H9 (cell line): Measurements from ENCODE around the gene PHEX. TPM values are rescaled to one million over a fixed set of nuclear protein-coding genes. Genes with fewer than 3 reads are reported as not detected.

Experiments used
- DNase-seq: peaks from one replicate; pipeline ENCODE4 v3.0.0-alpha.2; 2017
- H2AFZ ChIP-seq: one replicate; pipeline ENCODE4 v1.6.1; 2013; ENCODE audit warnings: mild to moderate bottlenecking, low read length, control low read depth, moderate library complexity
- H2AK5ac ChIP-seq: 2 replicates; pipeline ENCODE4 v1.6.1; 2013; ENCODE audit warnings: low read length, control low read depth, mixed read lengths; ENCODE audit not compliant: insufficient read length
- H2BK120ac ChIP-seq: one replicate; pipeline ENCODE4 v1.6.1; 2013; ENCODE audit warnings: low read depth, mild to moderate bottlenecking, low read length, control low read depth, inconsistent platforms; ENCODE audit not compliant: poor library complexity, severe bottlenecking
- H2BK12ac ChIP-seq: 2 replicates; pipeline ENCODE4 v1.6.1; 2013; ENCODE audit warnings: low read length, control low read depth, mixed read lengths, low read depth; ENCODE audit not compliant: insufficient read length
- H2BK15ac ChIP-seq: 2 replicates; pipeline ENCODE4 v1.6.1; 2013; ENCODE audit warnings: low read depth, low read length, control low read depth
- H2BK20ac ChIP-seq: one replicate; pipeline ENCODE4 v1.6.1; 2013; ENCODE audit warnings: low read depth, mild to moderate bottlenecking, low read length, control low read depth, inconsistent platforms; ENCODE audit not compliant: poor library complexity, severe bottlenecking
- H2BK5ac ChIP-seq: 2 replicates; pipeline ENCODE4 v1.6.1; 2013; ENCODE audit warnings: low read length, control low read depth, mixed read lengths; ENCODE audit not compliant: insufficient read length
- H3K14ac ChIP-seq: 2 replicates; pipeline ENCODE4 v1.6.1; 2013; ENCODE audit warnings: low read length, control low read depth; ENCODE audit not compliant: insufficient read depth
- H3K18ac ChIP-seq: 2 replicates; pipeline ENCODE4 v1.6.1; 2013; ENCODE audit warnings: low read depth, mild to moderate bottlenecking, mixed read lengths, low read length, control low read depth; ENCODE audit not compliant: insufficient read length
- H3K23ac ChIP-seq: 2 replicates; pipeline ENCODE4 v1.6.1; 2013; ENCODE audit warnings: low read length, control low read depth, mixed read lengths, low read depth; ENCODE audit not compliant: insufficient read length
- H3K23me2 ChIP-seq: 2 replicates; pipeline ENCODE4 v1.6.1; 2013; ENCODE audit warnings: low read depth, mild to moderate bottlenecking, mixed read lengths, low read length, control low read depth; ENCODE audit not compliant: insufficient read length, poor library complexity, severe bottlenecking
- H3K27ac ChIP-seq: 2 replicates; pipeline ENCODE4 v1.5.1; 2013; ENCODE audit warnings: low read length, control low read depth, mixed read lengths, low read depth; ENCODE audit not compliant: insufficient read length
- H3K27me3 ChIP-seq: 2 replicates; pipeline ENCODE4 v1.6.1; 2013; ENCODE audit warnings: low read length, control low read depth, inconsistent platforms; ENCODE audit not compliant: insufficient read depth
- H3K4ac ChIP-seq: 2 replicates; pipeline ENCODE4 v1.6.1; 2013; ENCODE audit warnings: low read depth, mild to moderate bottlenecking, control low read depth, inconsistent platforms, low read length, moderate library complexity
- H3K4me1 ChIP-seq: 2 replicates; pipeline ENCODE4 v1.6.1; 2013; ENCODE audit warnings: low read length, control low read depth, inconsistent platforms; ENCODE audit not compliant: insufficient read depth
- H3K4me2 ChIP-seq: 2 replicates; pipeline ENCODE4 v1.6.1; 2013; ENCODE audit warnings: low read length, control low read depth, mixed read lengths; ENCODE audit not compliant: insufficient read length, insufficient read depth
- H3K56ac ChIP-seq: 2 replicates; pipeline ENCODE4 v1.6.1; 2013; ENCODE audit warnings: low read depth, mild to moderate bottlenecking, mixed read lengths, low read length, control low read depth; ENCODE audit not compliant: insufficient read length
- H3K79me1 ChIP-seq: 2 replicates; pipeline ENCODE4 v1.6.1; 2013; ENCODE audit warnings: low read depth, mild to moderate bottlenecking, moderate library complexity, low read length, control low read depth, inconsistent platforms; ENCODE audit not compliant: insufficient read depth, poor library complexity, severe bottlenecking
- H3K79me2 ChIP-seq: 2 replicates; pipeline ENCODE4 v1.6.1; 2013; ENCODE audit warnings: low read length, control low read depth, inconsistent platforms; ENCODE audit not compliant: insufficient read depth
- H3K9ac ChIP-seq: 2 replicates; pipeline ENCODE4 v1.6.1; 2013; ENCODE audit warnings: low read length, control low read depth, mixed read lengths; ENCODE audit not compliant: insufficient read length; ENCODE audit errors: extremely low read depth
- H3K9me3 ChIP-seq: one replicate; pipeline ENCODE4 v1.6.1; 2013; ENCODE audit warnings: low read depth, low read length, inconsistent platforms; ENCODE audit not compliant: control insufficient read depth
- H3T11ph ChIP-seq: one replicate; pipeline ENCODE4 v1.6.1; 2013; ENCODE audit warnings: mild to moderate bottlenecking, low read length, control low read depth, inconsistent platforms
- H4K20me1 ChIP-seq: one replicate; pipeline ENCODE4 v1.6.1; 2013; ENCODE audit not compliant: control insufficient read depth, insufficient read length, insufficient read depth
- H4K5ac ChIP-seq: 2 replicates; pipeline ENCODE4 v1.6.1; 2013; ENCODE audit warnings: low read depth, mild to moderate bottlenecking, mixed read lengths, low read length, control low read depth; ENCODE audit not compliant: insufficient read length
- H4K8ac ChIP-seq: replicated peaks from 2 replicates; pipeline ENCODE4 v1.6.1; 2013; ENCODE audit warnings: low read length, control low read depth, mixed read lengths, low read depth; ENCODE audit not compliant: insufficient read length
- H4K91ac ChIP-seq: 2 replicates; pipeline ENCODE4 v1.6.1; 2013; ENCODE audit warnings: low read depth, mild to moderate bottlenecking, moderate library complexity, mixed read lengths, low read length, control low read depth; ENCODE audit not compliant: insufficient read length
- H3K27ac Mint-ChIP-seq, 3 experiments: 2 replicates in 2 of 3; 3 replicates in 1 of 3; pipeline ENCODE4 v1.8.0; 2020 to 2021; ENCODE audit warnings: mixed read lengths in 3 of 3, mild to moderate bottlenecking in 1 of 3, moderate library complexity in 1 of 3
- H3K27me3 Mint-ChIP-seq: 2 replicates; pipeline ENCODE4 v1.8.0; 2021; ENCODE audit warnings: low read depth, mild to moderate bottlenecking, moderate library complexity, mixed read lengths
- H3K36me3 Mint-ChIP-seq, 3 experiments: 2 replicates in 2 of 3; 3 replicates in 1 of 3; pipeline ENCODE4 v1.8.0; 2020 to 2021; ENCODE audit warnings: low read depth in 3 of 3, mixed read lengths in 3 of 3; ENCODE audit not compliant: insufficient read depth in 1 of 3
- H3K4me1 Mint-ChIP-seq, 2 experiments: 2 replicates each; pipeline ENCODE4 v1.8.0; 2020; ENCODE audit warnings: mixed read lengths in 2 of 2
- H3K4me3 Mint-ChIP-seq, 2 experiments: 2 replicates in 1 of 2; 3 replicates in 1 of 2; pipeline ENCODE4 v1.8.0; 2020 to 2021; ENCODE audit warnings: mild to moderate bottlenecking in 2 of 2, mixed read lengths in 2 of 2, moderate library complexity in 1 of 2
- H3K9me3 Mint-ChIP-seq, 2 experiments: 2 replicates in 1 of 2; 3 replicates in 1 of 2; pipeline ENCODE4 v1.8.0; 2020; ENCODE audit warnings: mild to moderate bottlenecking in 2 of 2, mixed read lengths in 2 of 2, moderate library complexity in 1 of 2
- CTCF ChIP-seq: fragments of 200-600 bp; sonication (generic); conservative IDR thresholded peaks from 3 replicates; pipeline ENCODE4 v1.8.0; 2021; ENCODE audit warnings: antibody characterized with exemption, mild to moderate bottlenecking
- WGBS: extraction: QIAGEN DNeasy Blood & Tissue Kit; methylation state at CpG from one replicate; pipeline ENCODE4 v1.1.7; 2013; ENCODE audit warnings: missing lambda C conversion rate, low lambda C conversion rate, mixed read lengths; ENCODE audit not compliant: insufficient read length; ENCODE audit errors: extremely low coverage; 5-methylcytosine and 5-hydroxymethylcytosine counted together
- total RNA-seq: library from RNA; stranded (reverse); gene quantifications from 2 replicates; pipeline ENCODE4 v1.2.1, GENCODE V29; 2021

The PHEX gene
- total RNA-seq, 1 experiment from 2014 or later: 0.11 TPM

GRCh38 chrX:22155126-22155525 is 123.0 kb downstream of the PHEX start:
- Histone ChIP-seq H3K9ac (no peak overlapping the region), H3K4ac (no peak overlapping the region), H3K27me3 (no peaks in the 10 kb centered on the region), H2AK5ac (no peak overlapping the region), H4K8ac (no peak overlapping the region), H4K20me1 (no peaks in the 10 kb centered on the region), H3K23ac (no peak overlapping the region), H2BK5ac (no peak overlapping the region), H3K18ac (no peak overlapping the region), H2BK12ac (no peak overlapping the region), H3K79me2 (no peaks in the 10 kb centered on the region), H3T11ph (no peak overlapping the region), H3K27ac (no peak overlapping the region), H3K14ac (no peak overlapping the region), H4K91ac (no peak overlapping the region), H3K9me3 (no peaks in the 10 kb centered on the region), H3K56ac (no peak overlapping the region), H3K79me1 (no peaks in the 10 kb centered on the region), H3K4me1 (no peaks in the 10 kb centered on the region), H2BK120ac (no peak overlapping the region), H2BK15ac (no peak overlapping the region), H3K23me2 (no peaks in the 10 kb centered on the region), H3K4me2 (no peak overlapping the region), H2BK20ac (no peak overlapping the region), H2AFZ (no peak overlapping the region), H4K5ac (no peak overlapping the region)
- DNase-seq: no peak
- Mint-ChIP-seq H3K36me3 (no peaks in the 10 kb centered on the region), H3K4me3 (no peak overlapping the region), H3K9me3 (peaks cover 0 to 19% of the 10 kb centered on the region in 2 experiments; a peak in 4 of 5 replicates), H3K4me1 (peaks cover 5 to 8% of the 10 kb centered on the region in 2 experiments), H3K27ac (no peak overlapping the region), H3K27me3 (no peaks in the 10 kb centered on the region)
- no peak for TF ChIP-seq CTCF
- WGBS: no CpG with 5 or more reads among the region's 6 CpGs
